HG02938 (cell line): ENCODE measurements around the gene RDX.
"Not testable (repeated sequence)": the region's sequence is repeated elsewhere in the genome, so short reads cannot be mapped to it uniquely, and the experiment has no call there.

ENCODE experiments used
- ATAC-seq: cut with Tn5 transposase; IDR thresholded peaks from one replicate; pipeline ENCODE4 v1.9.1; 2021; ENCODE audit warnings: mild to moderate bottlenecking, moderate library complexity; ENCODE audit not compliant: unreplicated experiment

The RDX gene

DNA sequence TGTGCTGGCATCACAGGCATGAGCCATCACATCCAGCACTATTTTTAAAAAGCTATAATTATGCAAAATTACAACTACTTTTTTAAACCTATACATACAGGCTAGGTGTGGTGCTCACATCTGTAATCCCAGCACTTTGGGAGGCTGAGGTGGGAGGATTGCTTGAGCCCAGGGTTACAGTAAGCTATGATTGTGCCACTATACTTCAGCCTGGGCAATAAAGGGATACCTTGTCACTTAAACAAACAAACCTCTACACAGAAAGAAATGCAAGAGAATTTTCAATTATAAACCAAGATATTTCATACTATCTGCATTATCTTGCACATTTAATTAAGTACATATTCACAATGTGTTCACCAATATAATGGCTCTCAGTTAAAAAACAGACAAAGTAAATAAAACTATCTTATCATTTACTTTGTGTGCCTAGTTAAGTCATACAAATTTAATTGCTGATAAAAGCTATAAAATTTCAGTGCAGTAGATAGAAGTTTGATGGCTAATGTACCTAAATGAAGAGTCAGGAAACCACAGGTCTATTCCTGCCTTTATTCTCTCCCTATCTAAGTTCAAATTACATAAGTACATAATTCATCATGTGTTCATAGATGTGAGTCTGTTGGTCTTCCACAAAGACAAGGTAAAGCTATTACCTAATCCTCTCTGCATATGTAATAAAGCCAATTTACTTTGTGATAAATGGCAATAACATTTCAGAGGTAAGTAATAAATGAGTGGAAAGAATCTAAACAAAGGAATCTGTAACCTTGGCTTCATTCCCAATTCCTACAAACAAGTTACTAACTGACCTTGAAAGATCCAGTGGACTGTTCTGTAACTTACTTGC is 9.0 kb upstream of the RDX start:
- ATAC-seq, result no peak

DNA sequence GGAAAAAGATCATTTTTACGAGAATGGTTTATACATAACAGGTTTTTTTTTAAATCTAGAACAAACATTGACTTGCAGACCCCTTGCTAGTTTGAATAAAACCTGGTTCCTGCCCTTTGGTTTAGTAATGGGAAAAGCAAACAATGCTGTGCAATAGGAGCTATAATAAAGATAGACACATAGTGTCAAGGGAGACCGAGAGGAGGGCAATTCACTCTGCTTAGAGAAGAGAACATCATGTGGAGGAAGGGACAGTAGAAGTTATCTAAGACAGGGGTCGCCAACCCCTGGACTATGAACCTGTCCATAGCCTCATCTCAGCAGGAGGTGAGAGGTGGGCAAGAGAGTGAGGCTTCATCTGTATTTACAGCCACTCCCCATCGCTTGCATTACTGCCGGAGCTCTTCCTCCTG is 7.0 kb upstream of the RDX start:
- ATAC-seq, result no peak

DNA sequence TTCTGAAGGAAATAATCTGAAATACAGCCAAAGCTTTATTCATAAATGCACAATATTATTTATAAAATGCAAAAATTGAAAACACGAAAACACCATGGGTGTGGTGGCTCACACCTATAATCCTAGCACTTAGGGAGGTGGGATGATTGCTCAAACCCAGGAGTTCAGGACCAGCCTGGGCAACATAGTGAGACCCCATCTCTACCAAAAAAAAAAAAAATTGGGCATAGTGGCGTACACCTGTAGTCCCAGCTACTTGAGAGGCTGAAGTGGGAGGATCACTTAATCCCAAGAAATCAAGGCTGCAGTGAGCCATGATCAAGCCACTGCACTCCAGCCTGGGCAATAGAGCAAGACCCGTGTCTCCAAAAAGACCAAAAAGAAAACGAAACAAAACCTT is 5.2 kb upstream of the RDX start:
- no peak for ATAC-seq

DNA sequence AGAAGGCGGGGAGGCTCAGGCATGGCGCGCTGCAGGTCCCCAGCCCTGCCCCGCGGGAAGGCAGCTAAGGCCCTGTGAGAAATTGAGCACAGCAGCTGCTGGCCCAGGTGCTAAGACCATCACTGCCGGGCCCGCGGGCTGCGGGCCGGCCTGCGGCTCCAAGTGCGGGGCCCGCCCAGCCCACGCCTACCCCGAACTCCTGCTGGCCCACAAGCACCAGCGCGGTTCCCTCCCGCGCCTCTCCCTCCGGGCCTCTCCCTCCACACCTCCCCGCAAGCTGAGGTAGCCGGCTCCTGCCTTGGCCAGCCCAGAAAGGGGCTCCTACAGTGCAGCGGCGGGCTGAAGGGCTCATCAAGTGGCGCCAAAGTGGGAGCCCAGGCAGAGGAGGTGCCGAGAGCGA is 4.6 kb upstream of the RDX start:
- ATAC-seq, result no peak

DNA sequence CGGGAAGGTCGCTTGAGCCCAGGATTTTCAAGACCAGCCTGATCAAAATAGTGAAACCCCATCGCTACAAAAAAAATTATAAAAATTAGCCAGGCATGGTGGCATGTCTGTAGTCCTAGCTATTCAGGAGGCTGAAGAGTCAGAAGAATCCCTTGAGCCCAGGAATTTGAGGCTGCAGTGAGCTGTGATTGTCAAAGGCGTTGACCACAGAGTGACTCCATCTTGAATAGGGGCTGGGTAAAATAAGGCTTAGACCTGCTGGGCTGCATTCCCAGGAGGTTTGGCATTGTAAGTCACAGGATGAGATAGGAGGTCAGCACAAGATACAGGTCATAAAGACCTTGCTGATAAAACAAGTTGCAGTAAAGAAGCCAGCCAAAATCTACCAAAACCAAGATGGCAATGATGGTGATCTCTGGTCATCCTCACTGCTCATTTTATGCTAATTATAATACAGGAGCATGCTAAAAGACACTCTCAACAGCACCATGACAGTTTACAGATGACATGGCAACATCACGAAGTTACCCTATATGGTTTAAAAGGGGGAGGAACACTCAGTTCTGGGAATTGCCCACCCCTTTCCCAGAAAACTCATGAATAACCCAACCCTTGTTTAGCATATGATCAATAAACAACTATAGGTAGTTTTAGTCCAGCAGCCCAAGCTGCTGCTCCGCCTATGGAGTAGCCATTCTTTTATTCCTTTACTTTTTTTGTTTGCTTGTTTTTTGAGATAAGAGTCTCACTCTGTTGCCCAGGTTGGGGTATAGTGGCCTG is 2.8 kb upstream of the RDX start:
- no peak for ATAC-seq

DNA sequence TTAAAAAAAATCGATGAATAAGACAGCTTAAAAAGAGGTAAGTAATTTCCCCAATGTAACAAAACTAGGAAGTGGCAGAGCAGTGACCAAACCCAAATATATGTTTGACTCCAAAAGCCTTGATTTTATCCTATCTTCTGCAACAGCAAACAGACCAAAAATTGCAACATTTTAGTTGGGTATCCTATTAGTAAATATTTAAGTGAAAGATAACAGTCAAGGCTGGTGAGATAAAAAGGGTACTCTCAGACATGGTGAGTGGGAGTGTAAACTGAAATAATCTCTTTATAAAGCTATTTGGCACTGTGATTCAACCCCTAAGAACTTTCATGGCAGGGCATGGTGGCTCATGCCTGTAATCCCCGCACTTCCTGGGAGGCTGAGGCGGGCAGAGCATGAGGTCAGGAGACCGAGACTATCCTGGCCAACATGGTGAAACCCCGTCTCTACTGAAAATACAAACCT is 1.9 kb upstream of the RDX start:
- no peak for ATAC-seq

DNA sequence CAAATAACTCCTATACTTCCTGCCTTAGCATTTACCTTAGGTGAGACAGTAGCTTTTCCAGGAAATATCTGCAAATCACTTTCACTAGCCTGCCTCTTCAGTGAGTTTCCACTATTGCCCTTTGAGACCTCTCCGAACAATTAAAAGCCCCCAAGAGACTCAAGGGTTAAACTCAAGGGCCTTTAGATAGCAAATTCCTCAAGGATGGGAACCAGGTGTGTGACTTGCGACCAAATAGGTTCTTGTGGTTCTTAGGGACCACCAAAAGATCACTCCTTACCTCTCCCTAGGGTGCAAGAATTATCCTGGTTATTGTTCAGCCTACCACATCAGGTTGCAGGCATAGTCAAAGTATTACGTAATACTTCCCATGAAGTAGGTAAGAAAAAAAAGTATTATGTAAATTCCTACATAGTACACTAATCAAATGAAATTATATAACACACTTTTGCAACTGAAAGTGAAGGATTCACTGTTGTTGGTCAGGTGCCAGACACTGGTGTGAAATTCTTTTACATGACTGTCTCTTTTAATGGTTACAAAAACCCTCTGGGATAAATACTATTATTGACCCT is 1.4 kb upstream of the RDX start:
- ATAC-seq, result no peak

DNA sequence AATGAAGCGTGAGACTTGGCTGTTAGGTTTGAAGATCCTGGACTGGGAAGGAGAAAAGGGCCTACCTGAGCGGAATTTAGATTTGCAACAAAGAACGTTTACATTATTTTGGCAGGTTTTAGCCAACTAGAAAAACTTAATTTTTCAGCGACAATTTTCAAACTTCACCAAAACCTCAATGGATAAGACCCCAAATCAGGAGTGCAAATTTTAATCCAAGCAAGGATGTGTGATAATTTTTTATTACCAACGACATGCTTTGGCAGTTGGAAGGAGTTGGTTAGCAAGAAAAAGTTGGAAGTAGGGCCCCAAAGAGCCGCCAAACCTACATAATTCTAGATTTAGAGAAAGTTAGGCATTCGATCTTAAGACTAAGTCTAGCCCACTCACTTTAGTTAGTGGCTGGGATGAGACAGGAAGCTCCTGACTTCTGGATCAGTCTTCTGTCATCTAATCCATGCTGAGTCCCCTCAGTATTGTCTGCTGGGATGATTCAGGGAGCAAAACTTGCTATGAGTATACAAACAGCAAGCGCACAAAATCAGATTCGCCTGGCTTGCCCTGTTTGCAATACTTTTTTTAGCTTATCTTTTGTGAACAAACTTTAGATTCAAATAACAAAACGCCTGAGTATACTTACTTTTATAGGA is 787 bp upstream of the RDX start:
- no peak for ATAC-seq

DNA sequence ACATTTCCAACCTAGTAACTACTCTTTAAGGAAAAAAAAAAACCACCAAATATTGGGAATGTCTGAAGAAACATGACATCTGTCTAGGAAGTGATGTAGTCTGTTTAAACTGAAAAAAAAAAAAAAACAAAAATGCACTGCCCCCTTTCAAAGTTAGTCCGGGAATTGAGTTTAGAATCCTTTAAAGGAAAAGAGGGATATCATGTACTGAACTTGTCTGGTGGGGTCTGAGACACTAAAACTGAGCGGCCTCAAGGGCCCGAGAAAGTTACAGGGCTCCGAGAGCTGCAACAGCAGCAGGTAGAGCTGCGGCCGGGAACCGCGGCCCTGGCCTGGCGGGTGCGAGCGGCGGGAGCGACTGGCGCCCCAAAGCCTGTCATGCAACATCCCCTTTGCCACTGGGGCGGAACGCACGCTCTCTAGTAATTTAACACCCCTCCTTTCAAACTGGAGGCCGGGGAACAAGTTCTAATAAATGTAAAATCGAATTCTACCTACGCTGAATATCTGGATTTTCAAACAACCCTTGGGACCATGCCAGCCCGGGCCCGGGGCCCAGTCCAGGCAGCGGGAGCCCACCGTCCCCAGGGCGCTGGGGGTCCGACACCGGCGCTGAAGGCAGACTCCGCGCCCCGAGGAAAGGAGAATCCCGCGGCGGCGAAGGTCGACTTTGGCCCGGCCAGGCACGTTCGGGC is 736 bp downstream of the RDX start:
- peak; percentile 75 for ATAC-seq

DNA sequence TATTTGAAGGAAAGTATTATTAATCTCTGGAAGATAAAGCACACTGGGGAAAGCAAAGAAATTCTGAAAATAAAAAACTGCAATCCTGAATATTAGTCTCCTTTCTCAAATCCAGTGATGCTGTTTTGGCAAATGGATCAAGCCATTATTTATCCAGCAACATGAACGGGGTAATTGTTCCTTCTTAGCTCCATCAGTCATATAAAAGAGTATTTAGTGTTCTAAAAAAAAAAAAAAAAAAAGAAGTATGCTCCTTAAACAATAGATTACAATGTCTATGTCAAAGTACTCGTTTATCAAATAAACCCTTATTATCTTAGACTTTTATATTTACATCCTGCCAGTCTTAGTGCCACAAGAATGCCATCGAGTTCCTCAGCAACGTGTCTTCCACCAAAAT is 1.3 kb downstream of the RDX start:
- no peak for ATAC-seq

DNA sequence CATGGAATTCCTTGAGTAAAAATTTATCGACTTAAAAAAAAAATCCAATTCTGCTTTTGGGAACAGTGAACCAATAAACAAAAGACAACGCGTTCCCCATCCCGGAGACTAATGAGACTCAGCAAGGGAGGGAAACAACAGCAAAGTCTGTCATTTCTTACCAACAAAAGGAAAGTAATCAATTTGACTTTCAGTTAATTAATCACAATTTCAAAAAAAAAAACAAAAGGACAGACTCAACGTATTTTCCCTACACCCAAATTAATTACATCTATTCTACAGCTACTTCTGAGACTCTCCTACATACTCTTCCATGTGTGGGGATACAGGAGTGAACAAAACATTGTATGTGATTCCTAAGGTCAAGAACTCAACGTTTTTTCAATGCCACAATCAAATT is 1.9 kb downstream of the RDX start:
- ATAC-seq, result no peak

DNA sequence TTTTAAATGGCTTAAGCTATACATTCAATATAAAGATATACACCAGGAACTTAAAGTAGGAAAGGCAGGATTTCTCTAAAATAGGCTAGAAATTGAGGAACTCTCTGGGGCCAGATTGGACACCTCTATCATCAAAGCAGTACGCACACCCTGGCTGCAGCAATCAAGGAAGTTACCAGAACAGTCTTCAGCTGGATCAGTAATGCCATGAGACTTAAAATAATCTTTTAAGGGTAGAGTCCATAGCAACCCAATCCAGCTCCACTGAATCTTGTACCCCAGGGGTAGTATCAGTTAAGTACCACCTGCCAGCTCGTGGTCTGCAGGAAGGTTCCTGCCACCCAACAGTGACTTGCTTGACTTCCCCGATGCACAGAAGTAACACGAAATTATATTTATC is 3.0 kb downstream of the RDX start:
- ATAC-seq, result no peak

DNA sequence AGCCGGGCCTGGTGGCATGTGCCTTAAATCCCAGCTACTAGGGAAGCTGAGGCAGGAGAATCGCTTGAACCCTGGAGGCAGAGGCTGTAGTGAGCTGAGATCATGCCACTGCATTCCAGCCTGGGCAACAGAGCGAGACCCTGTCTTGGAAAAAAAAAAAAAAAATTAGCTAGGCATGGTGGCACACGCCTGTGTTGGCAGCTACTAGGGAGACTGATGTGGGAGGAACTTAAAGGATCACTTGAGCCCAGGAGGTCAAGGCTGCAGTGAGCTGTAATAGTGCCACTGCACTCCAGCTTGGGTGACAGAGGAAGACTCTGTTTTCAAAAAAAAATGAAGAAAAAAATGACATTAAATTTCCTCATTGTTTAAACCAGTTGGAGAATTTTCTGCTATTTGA is 4.3 kb downstream of the RDX start:
- not testable (repeated sequence) for ATAC-seq

DNA sequence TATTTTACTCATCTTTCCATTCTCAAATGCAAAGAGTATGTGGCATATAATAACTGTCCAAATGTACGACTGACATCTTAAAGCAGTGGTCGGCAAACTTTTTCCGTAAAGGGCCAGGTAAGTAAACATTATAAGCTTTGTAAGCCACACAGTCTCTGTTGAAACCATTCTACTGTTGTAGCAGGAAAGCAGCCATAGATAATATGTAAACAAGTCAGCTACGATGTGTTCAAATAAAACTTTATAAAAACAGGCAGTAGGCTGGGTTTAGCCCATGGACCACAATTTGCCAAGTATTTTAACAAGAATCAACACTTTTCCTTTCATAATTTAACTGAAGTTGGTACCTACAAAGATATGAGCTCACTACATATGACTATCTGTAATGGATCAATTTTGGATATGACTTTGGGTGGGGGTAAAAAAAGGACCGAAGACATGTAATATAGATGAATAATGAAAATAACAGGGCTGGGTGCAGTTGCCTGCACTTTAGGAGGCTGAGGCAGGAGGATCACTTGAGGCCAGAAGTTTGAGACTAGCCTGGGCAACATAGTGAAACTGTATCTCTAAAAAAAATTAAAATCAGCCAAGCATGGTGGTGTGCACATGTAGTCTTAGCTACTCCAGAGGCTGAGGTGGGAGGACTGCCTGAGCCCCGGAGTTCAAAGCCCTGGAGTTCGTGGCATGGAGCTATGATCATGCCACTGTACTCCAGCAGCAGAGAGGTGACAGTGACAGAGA is 5.7 kb downstream of the RDX start:
- ATAC-seq, result no peak

DNA sequence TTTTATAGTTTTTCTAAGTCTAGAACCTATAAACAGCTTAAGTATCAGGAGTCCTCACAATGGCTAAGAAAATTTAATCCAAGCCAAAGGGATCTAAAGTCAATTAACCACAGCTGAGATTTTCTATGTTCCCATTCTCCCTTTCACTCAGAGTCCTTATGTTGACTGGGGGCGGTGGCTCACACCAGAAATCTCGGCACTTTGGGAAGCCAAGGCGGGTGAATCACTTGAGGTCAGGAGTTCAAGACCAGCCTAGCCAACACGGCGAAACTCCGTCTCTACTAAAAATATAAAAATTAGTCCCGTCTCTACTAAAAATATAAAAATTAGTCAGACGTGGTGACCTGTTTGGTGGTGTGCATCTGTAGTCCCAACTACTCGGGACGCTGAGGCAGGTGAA is 6.9 kb downstream of the RDX start:
- no peak for ATAC-seq

DNA sequence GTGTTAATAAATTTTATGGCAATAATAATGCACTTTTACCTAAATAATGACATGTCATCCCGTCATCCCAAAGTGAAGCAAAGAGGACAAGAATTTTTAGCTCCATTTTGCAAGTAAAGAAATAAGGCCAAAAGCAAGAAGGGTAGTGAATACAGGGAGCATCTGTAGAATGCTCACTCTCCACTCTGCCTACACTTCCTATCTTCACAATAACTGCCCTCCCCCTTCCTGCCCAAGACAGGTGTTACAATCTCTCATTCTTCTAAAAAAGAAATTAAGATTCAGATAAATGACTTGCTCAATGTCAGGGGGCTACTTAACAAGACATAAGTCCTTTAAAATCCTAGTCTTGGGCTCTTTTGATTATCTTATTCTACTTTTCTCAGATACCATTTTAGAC is 8.9 kb downstream of the RDX start:
- ATAC-seq, result no peak

DNA sequence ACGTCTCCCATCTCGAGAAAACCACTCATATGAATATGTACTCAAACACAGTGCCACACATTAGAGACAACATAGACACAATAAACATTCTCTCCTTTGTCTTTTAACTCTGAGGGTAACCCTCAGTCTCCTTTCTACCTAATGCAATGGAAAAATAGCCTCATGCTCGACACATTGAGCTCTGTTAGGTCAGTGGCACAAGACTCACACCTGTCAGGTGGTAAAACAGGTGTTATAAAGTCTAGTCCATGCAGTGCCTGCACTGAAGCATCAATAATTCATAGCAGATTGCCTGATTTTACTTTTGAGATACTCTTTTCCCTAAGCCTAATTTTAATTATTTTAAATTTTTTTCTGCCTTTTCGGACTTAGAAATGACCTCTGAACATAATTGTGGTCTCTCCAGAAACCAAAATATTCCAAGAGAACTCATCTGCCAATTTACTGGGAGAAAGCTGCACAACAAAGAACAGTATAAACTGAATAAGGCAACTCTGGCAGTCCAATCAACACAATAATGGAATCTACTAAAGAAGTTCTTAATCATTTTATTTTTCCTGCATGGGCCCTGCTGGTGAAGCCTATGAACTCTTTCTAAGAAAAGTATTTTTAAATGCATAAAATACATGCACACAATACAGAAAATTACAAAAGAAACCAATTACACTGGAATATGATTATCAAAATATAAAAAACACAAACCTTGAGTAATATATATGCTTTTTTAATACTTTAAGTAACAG is 9.9 kb downstream of the RDX start:
- ATAC-seq, result no peak

DNA sequence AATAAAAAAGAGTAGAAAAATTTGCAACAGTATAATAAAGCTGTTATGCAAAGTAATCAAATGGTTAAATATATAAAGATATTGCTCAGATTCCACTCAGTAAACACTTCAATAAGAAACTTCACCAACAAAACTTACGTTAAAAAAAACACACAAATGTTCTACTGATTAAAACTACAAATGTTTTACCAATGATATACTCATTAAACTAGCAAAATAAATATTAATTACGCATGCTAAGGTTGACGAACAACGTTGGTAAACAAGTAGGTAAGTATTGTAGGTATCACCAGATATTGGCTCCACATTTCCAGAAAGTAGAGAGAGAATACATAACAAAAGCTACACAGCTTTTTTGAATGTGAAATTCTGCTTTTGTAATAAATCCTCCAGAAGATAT is 12.6 kb downstream of the RDX start:
- no peak for ATAC-seq

DNA sequence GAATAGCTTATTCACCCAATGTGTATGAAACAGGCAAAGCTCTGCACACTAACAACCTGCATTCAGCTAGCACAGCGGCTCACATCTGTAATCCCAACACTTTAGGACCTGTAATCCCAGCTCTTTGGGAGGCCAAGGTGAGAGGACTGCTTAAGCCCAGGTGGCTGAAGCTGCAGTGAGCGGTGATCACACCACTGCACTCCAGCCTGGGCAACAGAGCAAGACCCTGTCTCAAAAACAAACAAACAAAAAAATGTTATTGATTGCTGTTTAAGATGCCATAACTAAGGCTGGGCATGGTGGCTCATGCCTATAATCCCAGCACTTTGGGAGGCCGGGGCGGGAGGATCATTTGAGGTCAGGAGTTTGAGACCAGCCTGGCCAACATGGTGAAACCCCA is 15.8 kb downstream of the RDX start:
- not testable (repeated sequence) for ATAC-seq
